Measurements from ENCODE around the gene MAPT.
"Not testable (repeated sequence)": the region's sequence is repeated elsewhere in the genome, so short reads cannot be mapped to it uniquely, and the experiment has no call there.

The MAPT gene

GRCh38 chr17:45952814-45953320 is 58.5 kb downstream of the MAPT start:
- no peak for DNase-seq (ENCODE audit: low spot score)

- DNase-seq (ENCODE audit: low spot score) = no peak
Observed at GRCh38 chr17:45953561-45953960, 59.2 kb downstream of the MAPT start.

GRCh38 chr17:45954914-45955313 is 60.6 kb downstream of the MAPT start:
- DNase-seq (ENCODE audit: low spot score) = no peak

GRCh38 chr17:45955326-45955725 is 61.0 kb downstream of the MAPT start:
- DNase-seq (ENCODE audit: low spot score) = no peak

GRCh38 chr17:45956090-45956489 is 61.7 kb downstream of the MAPT start:
- DNase-seq (ENCODE audit: low spot score) = no peak

- not testable (repeated sequence) for DNase-seq (ENCODE audit: low spot score)
Observed at GRCh38 chr17:45956746-45957145, 62.4 kb downstream of the MAPT start.

GRCh38 chr17:45958307-45958706 is 64.0 kb downstream of the MAPT start:
- DNase-seq (ENCODE audit: low spot score) = no peak

- no peak for DNase-seq (ENCODE audit: low spot score)
Observed at GRCh38 chr17:45958994-45959665, 64.8 kb downstream of the MAPT start.

- no peak for DNase-seq (ENCODE audit: low spot score)
Observed at GRCh38 chr17:45960311-45960710, 66.0 kb downstream of the MAPT start.

GRCh38 chr17:45961206-45961605 is 66.9 kb downstream of the MAPT start:
- no peak for DNase-seq (ENCODE audit: low spot score)

- DNase-seq (ENCODE audit: low spot score) = no peak
Observed at GRCh38 chr17:45962221-45962972, 68.0 kb downstream of the MAPT start.

- no peak for DNase-seq (ENCODE audit: low spot score)
Observed at GRCh38 chr17:45963283-45963682, 68.9 kb downstream of the MAPT start.

- no peak for DNase-seq (ENCODE audit: low spot score)
Observed at GRCh38 chr17:45963889-45964288, 69.5 kb downstream of the MAPT start.

GRCh38 chr17:45964634-45965033 is 70.3 kb downstream of the MAPT start:
- DNase-seq (ENCODE audit: low spot score) = no peak

- no peak for DNase-seq (ENCODE audit: low spot score)
Observed at GRCh38 chr17:45965812-45966211, 71.5 kb downstream of the MAPT start.

GRCh38 chr17:45966606-45967280 is 72.4 kb downstream of the MAPT start:
- no peak for DNase-seq (ENCODE audit: low spot score)

GRCh38 chr17:45967378-45967777 is 73.0 kb downstream of the MAPT start:
- DNase-seq (ENCODE audit: low spot score) = no peak

GRCh38 chr17:45968732-45969131 is 74.4 kb downstream of the MAPT start:
- DNase-seq (ENCODE audit: low spot score) = no peak

GRCh38 chr17:45969726-45970125 is 75.4 kb downstream of the MAPT start:
- no peak for DNase-seq (ENCODE audit: low spot score)

- no peak for DNase-seq (ENCODE audit: low spot score)
Observed at GRCh38 chr17:45970659-45971058, 76.3 kb downstream of the MAPT start.

GRCh38 chr17:45971698-45972141 is 77.4 kb downstream of the MAPT start:
- DNase-seq (ENCODE audit: low spot score) = no peak

- DNase-seq (ENCODE audit: low spot score) = no peak
Observed at GRCh38 chr17:45972531-45972930, 78.2 kb downstream of the MAPT start.

Measured in hepatic stellate cell (primary cell).